SK-N-SH treated with all-trans-retinoic acid at 6 μM for 48 hours (cell line): Measurements from ENCODE around the gene METTL5.
"Not testable (repeated sequence)": the region's sequence is repeated elsewhere in the genome, so short reads cannot be mapped to it uniquely, and the experiment has no call there.

ENCODE experiments used
- ATAC-seq: fragments of 200-7000 bp; cut with Tn5 transposase; 3 replicates; pipeline ENCODE4 v1.9.1; 2020; ENCODE audit warnings: mild to moderate bottlenecking, moderate library complexity
- ARNTL ChIP-seq: fragments of 450-650 bp; formaldehyde crosslinking; IDR thresholded peaks from 2 replicates; pipeline ENCODE4 v1.5.0; 2020; ENCODE audit warnings: low read depth, mild to moderate bottlenecking, moderate library complexity, borderline replicate concordance
- CREB5 ChIP-seq: fragments of 250-450 bp; sonication (Bioruptor Pico); IDR thresholded peaks from 2 replicates; pipeline ENCODE4 v1.5.1; 2020; ENCODE audit warnings: low read depth, mild to moderate bottlenecking, moderate library complexity
- CSDC2 ChIP-seq: fragments of 250-450 bp; sonication (Bioruptor Pico); IDR thresholded peaks from 2 replicates; pipeline ENCODE4 v1.5.0; 2020; ENCODE audit warnings: mild to moderate bottlenecking, moderate library complexity
- CSRNP3 ChIP-seq: fragments of 250-450 bp; sonication (Bioruptor Pico); IDR thresholded peaks from 2 replicates; pipeline ENCODE4 v1.5.1; 2021; ENCODE audit warnings: mild to moderate bottlenecking, moderate library complexity
- GLIS3 ChIP-seq: fragments of 250-450 bp; sonication (Bioruptor Pico); IDR thresholded peaks from 2 replicates; pipeline ENCODE4 v1.5.0; 2020; ENCODE audit warnings: mild to moderate bottlenecking, moderate library complexity
- PATZ1 ChIP-seq: fragments of 250-450 bp; sonication (Bioruptor Pico); IDR thresholded peaks from 2 replicates; pipeline ENCODE4 v1.8.0; 2020; ENCODE audit warnings: mild to moderate bottlenecking, moderate library complexity, borderline replicate concordance
- POU6F1 ChIP-seq: fragments of 250-450 bp; sonication (Bioruptor Pico); IDR thresholded peaks from 2 replicates; pipeline ENCODE4 v1.8.0; 2021; ENCODE audit warnings: low read depth, mild to moderate bottlenecking, moderate library complexity, borderline replicate concordance
- PPARA ChIP-seq: fragments of 250-450 bp; sonication (Bioruptor Pico); IDR thresholded peaks from 2 replicates; pipeline ENCODE4 v1.5.0; 2020; ENCODE audit warnings: mild to moderate bottlenecking, borderline replicate concordance
- RARB ChIP-seq: fragments of 250-450 bp; sonication (Bioruptor Pico); IDR thresholded peaks from 2 replicates; pipeline ENCODE4 v1.8.0; 2021; ENCODE audit warnings: mild to moderate bottlenecking, moderate library complexity
- SNAI2 ChIP-seq: fragments of 250-450 bp; sonication (Bioruptor Pico); IDR thresholded peaks from 2 replicates; pipeline ENCODE4 v1.5.0; 2020; ENCODE audit warnings: mild to moderate bottlenecking, moderate library complexity
- TCF4 ChIP-seq: fragments of 250-450 bp; sonication (Bioruptor Pico); IDR thresholded peaks from 2 replicates; pipeline ENCODE4 v1.8.0; 2021; ENCODE audit warnings: mild to moderate bottlenecking, moderate library complexity, borderline replicate concordance
- TOX ChIP-seq: fragments of 250-450 bp; sonication (Bioruptor Pico); IDR thresholded peaks from 2 replicates; pipeline ENCODE4 v1.8.0; 2021; ENCODE audit warnings: mild to moderate bottlenecking, moderate library complexity, borderline replicate concordance
- TSHZ2 ChIP-seq: fragments of 250-450 bp; sonication (Bioruptor Pico); IDR thresholded peaks from 2 replicates; pipeline ENCODE4 v1.5.0; 2020; ENCODE audit warnings: mild to moderate bottlenecking, moderate library complexity
- ZFP30 ChIP-seq: fragments of 450-650 bp; formaldehyde crosslinking; IDR thresholded peaks from 2 replicates; pipeline ENCODE4 v1.5.0; 2022; ENCODE audit warnings: mild to moderate bottlenecking, moderate library complexity
- ZNF565 ChIP-seq: fragments of 450-650 bp; formaldehyde crosslinking; conservative IDR thresholded peaks from 2 replicates; pipeline ENCODE4 v1.5.0; 2020; ENCODE audit warnings: low read depth, mild to moderate bottlenecking, moderate library complexity
- ZNF70 ChIP-seq: fragments of 450-650 bp; formaldehyde crosslinking; IDR thresholded peaks from 2 replicates; pipeline ENCODE4 v1.5.0; 2020; ENCODE audit warnings: mild to moderate bottlenecking, moderate library complexity
- ZNF8 ChIP-seq: fragments of 450-650 bp; formaldehyde crosslinking; IDR thresholded peaks from 2 replicates; pipeline ENCODE4 v1.5.0; 2020; ENCODE audit warnings: mild to moderate bottlenecking, moderate library complexity

The METTL5 gene

GRCh38 chr2:169849710-169850109 lies 25.0 kb upstream of the METTL5 start (continued):
- no peak for TF ChIP-seq ZNF565 (CRISPR knock-in tag)
- TF ChIP-seq ZNF8 (CRISPR knock-in tag) = no peak

- not testable (repeated sequence) for ATAC-seq
Observed at GRCh38 chr2:169848959-169849693, 24.4 kb upstream of the METTL5 start.

- ATAC-seq = no peak
Observed at GRCh38 chr2:169845016-169845415, 20.3 kb upstream of the METTL5 start.

GRCh38 chr2:169841625-169842024 lies 16.9 kb upstream of the METTL5 start:
- ATAC-seq = not testable (repeated sequence)

More at GRCh38 chr2:169845016-169845415, 20.3 kb upstream of the METTL5 start:
- TF ChIP-seq PPARA (CRISPR knock-in tag) (no peak), CSRNP3 (CRISPR knock-in tag) (no peak), TOX (CRISPR knock-in tag) (no peak), ZFP30 (no peak), ZNF565 (CRISPR knock-in tag) (no peak), ARNTL (CRISPR knock-in tag) (no peak), ZNF70 (CRISPR knock-in tag) (no peak)

- ATAC-seq = no peak
- TF ChIP-seq GLIS3 (CRISPR knock-in tag) (no peak), ARNTL (CRISPR knock-in tag) (no peak), CREB5 (CRISPR knock-in tag) (no peak), TCF4 (CRISPR knock-in tag) (no peak), PPARA (CRISPR knock-in tag) (no peak), ZNF70 (CRISPR knock-in tag) (no peak), ZFP30 (no peak), CSRNP3 (CRISPR knock-in tag) (no peak)
Observed at GRCh38 chr2:169840747-169841142, 16.0 kb upstream of the METTL5 start.

GRCh38 chr2:169839954-169840746 lies 15.4 kb upstream of the METTL5 start:
- no peak for ATAC-seq
- TF ChIP-seq ZNF565 (CRISPR knock-in tag) (no peak), RARB (CRISPR knock-in tag) (no peak), ZFP30 (no peak), ZNF8 (CRISPR knock-in tag) (no peak), PATZ1 (CRISPR knock-in tag) (no peak), CSDC2 (no peak), CREB5 (CRISPR knock-in tag) (no peak), SNAI2 (CRISPR knock-in tag) (no peak), POU6F1 (CRISPR knock-in tag) (no peak), PPARA (CRISPR knock-in tag) (no peak), TSHZ2 (no peak)
